Right lobe of liver (tissue), 6 donors: Measurements from ENCODE around the gene NUP85. TPM values are rescaled to one million over a fixed set of nuclear protein-coding genes. Genes with fewer than 3 reads are reported as not detected.
"Not testable (repeated sequence)": the region's sequence is repeated elsewhere in the genome, so short reads cannot be mapped to it uniquely, and the experiment has no call there.

Experiments
- ATAC-seq, 4 donors: fragments of 200-7000 bp; cut with Tn5 transposase; one replicate each; pipeline ENCODE4 v1.9.1; 2020; ENCODE audit warnings: mild to moderate bottlenecking in 4 of 4, moderate library complexity in 4 of 4
- DNase-seq, 3 donors: peaks; one replicate each; pipeline ENCODE4 v3.0.0-alpha.2; 2020
- H3K27ac ChIP-seq, 3 donors: fragments of 200-600 bp; one replicate each; pipeline ENCODE4 v1.8.0; 2022
- H3K27me3 ChIP-seq, 2 donors: fragments of 200-600 bp; one replicate each; pipeline ENCODE4 v1.8.0; 2022
- H3K36me3 ChIP-seq, 4 donors: fragments of 200-600 bp; sonication (generic) in 1 of 4; one replicate each; pipeline versions ENCODE4 v1.5.1 to v1.8.0; 2017 to 2022; ENCODE audit warnings: control low read depth in 1 of 4
- H3K4me1 ChIP-seq, 4 donors: fragments of 200-600 bp; sonication (generic) in 1 of 4; one replicate each; pipeline versions ENCODE4 v1.5.1 to v1.8.0; 2017 to 2022; ENCODE audit warnings: control low read depth in 1 of 4
- H3K4me3 ChIP-seq, 3 donors: fragments of 200-600 bp; one replicate each; pipeline ENCODE4 v1.8.0; 2022
- H3K9me3 ChIP-seq, 4 donors: fragments of 200-600 bp; sonication (generic) in 1 of 4; one replicate each; pipeline versions ENCODE4 v1.5.1 to v1.8.0; 2017 to 2022; ENCODE audit warnings: control low read depth in 1 of 4
- POLR2A ChIP-seq: fragments of 450-650 bp; IDR thresholded peaks from one replicate; pipeline ENCODE4 v1.6.1; 2017; ENCODE audit warnings: antibody characterized with exemption, mild to moderate bottlenecking
- WGBS: methylation state at CpG from one replicate; pipeline ENCODE4 v1.1.6; 2018; ENCODE audit warnings: low coverage, low lambda C conversion rate; ENCODE audit not compliant: insufficient coverage; ENCODE audit errors: missing lambda C conversion rate; 5-methylcytosine and 5-hydroxymethylcytosine counted together
- intact Hi-C, 2 donors: fragments of 100-400 bp; cut with DNase I; formaldehyde crosslinking; loops; one replicate each; pipeline versions ENCODE4 v1.11.2 to v1.14.1; 2022
- long read RNA-seq: library from polyadenylated mRNA; unstranded; transcript quantifications from one replicate; pipeline ENCODE4 v2.0.0, GENCODE V29; 2019
- total RNA-seq, 6 experiments: library from RNA; depleted of rRNA in 2 of 6; stranded (reverse); fragments of >200 nt in 2 of 6; fragmentation: NEBNext Ultra II Directional in 3 of 6; extraction: Animal tissue kit (Norgen Biotek cat#: 25700) in 3 of 6; gene quantifications; one replicate each; pipeline versions ENCODE4 v1.1.0 to v1.2.4, GENCODE V29; 2016 to 2023
- TF ChIP-seq, protein P1 (sequence below), 4 donors: fragments of 200-600 bp in 3 of 4; fragments of 450-650 bp in 1 of 4; IDR thresholded peaks; one replicate each; pipeline versions ENCODE4 v1.5.1 to v1.8.0; 2016 to 2022; ENCODE audit warnings: antibody characterized with exemption in 4 of 4, mild to moderate bottlenecking in 2 of 4
- donor health status: DM: no; HTN: yes; CAD: no.
- donor health status: DM: no; HTN: no; CAD: no.
- donor health status: DM: no; HTN: no; CAD: no.
- donor health status: DM: no; HTN: yes; CAD: no.
- donor health status: DM: no; HTN: yes; CAD: no.

NUP85 gene, protein sequence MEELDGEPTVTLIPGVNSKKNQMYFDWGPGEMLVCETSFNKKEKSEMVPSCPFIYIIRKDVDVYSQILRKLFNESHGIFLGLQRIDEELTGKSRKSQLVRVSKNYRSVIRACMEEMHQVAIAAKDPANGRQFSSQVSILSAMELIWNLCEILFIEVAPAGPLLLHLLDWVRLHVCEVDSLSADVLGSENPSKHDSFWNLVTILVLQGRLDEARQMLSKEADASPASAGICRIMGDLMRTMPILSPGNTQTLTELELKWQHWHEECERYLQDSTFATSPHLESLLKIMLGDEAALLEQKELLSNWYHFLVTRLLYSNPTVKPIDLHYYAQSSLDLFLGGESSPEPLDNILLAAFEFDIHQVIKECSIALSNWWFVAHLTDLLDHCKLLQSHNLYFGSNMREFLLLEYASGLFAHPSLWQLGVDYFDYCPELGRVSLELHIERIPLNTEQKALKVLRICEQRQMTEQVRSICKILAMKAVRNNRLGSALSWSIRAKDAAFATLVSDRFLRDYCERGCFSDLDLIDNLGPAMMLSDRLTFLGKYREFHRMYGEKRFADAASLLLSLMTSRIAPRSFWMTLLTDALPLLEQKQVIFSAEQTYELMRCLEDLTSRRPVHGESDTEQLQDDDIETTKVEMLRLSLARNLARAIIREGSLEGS
- total RNA-seq: 10 to 100 TPM; 15.3 to 32.8 (median 25.9) TPM
- long read RNA-seq, partial matches to known transcripts: 1 of 3 reads
- long read RNA-seq, other reads (novel, unspliced or antisense): 1 of 3 reads

DNA sequence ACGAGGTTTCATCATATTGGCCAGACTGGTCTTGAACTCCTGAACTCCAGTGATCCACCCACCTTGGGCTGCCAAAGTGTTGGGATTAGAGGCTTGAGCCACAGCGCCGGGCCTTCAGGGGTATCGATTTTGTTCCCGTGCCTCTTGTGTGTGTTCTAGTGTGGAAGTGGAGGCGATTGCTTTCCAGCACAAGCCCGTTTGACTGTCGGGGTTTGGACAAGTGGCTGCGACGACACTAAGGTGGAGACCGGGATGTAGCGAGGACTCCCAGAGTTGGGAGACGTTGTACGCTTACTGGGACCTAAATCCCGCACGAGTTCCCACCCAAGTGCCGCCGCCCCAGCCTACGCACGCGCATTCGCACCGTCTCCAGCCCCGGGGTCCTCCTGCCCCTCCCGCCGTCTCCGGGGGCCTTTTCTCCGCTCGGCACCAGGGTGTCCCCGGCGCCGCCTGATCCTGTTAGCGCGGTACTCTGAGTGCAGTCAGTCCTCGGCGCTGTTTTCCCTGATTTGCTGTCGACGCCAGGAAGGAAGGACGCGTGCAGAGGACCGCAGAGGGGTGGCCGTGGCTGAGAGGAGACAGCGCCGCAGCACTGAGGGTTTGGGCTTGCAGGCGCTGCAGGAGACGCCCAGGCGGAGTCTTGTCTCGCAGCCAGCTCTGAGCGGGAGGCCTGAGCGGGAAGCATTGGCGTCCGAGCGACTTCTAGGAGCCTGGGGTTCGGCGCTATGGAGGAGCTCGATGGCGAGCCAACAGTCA lies at the start of gene NUP85:
TSS of gene NUP85 (plus strand) at position 643 of the 756 bp plus-strand sequence. CDS start at position 726, 83 bp downstream.
- Histone ChIP-seq H3K27me3 (no peaks in the 10 kb centered on the region), H3K36me3 (peaks cover 0 to 17% (median 3%) of the 10 kb centered on the region in 4 donors), H3K4me3 (peak within 1 kb of the TSS; percentile 72 to 99 (median 81)), H3K4me1 (peaks cover 0 to 28% (median 3%) of the 10 kb centered on the region in 4 donors), H3K9me3 (no peaks in the 10 kb centered on the region), H3K27ac (peak within 1 kb of the TSS; percentile 96 to 99 (median 98))
- intact Hi-C loops: loop anchor here in 1 of 2 donors (10.0 kb wide), 1 partner anchor 90 kb away; no protein-coding TSS in a partner anchor
- DNase-seq (peak; percentile 93 to 95 (median 94)), ATAC-seq (peak; percentile 91 to 95 (median 92))
- TF ChIP-seq, protein P1, sequence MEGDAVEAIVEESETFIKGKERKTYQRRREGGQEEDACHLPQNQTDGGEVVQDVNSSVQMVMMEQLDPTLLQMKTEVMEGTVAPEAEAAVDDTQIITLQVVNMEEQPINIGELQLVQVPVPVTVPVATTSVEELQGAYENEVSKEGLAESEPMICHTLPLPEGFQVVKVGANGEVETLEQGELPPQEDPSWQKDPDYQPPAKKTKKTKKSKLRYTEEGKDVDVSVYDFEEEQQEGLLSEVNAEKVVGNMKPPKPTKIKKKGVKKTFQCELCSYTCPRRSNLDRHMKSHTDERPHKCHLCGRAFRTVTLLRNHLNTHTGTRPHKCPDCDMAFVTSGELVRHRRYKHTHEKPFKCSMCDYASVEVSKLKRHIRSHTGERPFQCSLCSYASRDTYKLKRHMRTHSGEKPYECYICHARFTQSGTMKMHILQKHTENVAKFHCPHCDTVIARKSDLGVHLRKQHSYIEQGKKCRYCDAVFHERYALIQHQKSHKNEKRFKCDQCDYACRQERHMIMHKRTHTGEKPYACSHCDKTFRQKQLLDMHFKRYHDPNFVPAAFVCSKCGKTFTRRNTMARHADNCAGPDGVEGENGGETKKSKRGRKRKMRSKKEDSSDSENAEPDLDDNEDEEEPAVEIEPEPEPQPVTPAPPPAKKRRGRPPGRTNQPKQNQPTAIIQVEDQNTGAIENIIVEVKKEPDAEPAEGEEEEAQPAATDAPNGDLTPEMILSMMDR (IDR thresholded peaks at IDR 0.05): no peak
- peak; percentile 72 for TF ChIP-seq POLR2A
- 0% methylated on average over 8 of the region's 57 CpGs for WGBS

DNA sequence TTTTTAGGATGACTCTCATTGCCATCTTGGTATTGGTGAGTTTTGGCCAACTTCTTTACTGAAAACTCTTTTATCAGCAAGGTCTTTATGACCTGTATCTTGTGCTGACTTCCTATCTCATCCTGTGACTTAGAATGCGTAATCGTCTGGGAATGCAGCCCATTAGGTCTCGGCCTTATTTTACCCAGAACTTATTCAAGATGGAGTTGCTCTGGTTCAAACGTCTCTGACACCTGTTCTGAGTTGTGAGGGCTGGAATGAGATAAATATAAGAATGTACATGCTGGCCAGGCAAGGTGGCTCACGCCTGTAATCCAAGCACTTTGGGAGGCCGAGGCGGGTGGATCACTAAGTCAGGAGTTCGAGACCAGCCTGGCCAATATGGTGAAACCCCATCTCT lies 47.0 kb upstream of the NUP85 start:
- H3K4me3 ChIP-seq, ATAC-seq, H3K27ac ChIP-seq, H3K9me3 ChIP-seq, H3K36me3 ChIP-seq, DNase-seq, H3K27me3 ChIP-seq, intact Hi-C loops, H3K4me1 ChIP-seq: not testable (repeated sequence)
- 88% methylated on average over 6 of the region's 8 CpGs for WGBS

DNA sequence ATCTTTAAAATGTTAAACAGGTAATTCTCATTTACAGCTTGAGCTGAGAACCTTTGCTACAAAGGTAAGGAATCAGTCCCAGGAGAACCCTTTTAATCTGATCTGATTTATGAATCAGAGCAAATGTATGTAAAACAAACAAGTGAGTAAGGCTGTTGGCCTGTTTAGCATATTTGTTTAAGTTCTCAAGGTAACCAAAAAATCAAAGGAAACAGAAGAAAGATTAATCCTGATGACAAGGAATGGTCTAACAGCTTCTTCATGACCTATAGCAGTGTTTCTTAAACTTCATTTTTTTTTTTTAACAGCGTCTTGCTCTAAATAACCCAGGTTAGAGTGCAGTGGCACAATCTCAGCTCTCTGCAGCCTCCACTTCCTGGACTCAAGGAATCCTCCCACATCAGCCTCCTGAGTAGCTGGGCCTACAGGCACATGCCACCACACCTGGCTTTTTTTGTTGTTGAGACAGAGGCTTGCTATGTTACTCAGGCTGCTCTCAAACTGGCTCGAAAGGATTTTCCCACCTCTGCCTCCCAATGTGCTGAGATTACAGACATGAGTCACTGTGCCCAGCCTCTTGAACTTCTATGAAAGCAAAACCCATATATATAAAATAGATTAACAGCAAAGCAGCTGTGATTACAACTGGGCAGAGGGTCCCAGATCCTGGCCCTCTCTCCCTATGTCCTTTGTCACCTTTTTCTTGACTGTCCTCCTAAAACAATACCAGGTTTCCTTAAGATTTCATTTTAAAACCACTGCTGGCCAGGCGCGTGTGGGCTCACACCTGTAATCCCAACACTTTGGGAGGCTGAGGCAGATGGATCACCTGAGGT lies 46.1 kb upstream of the NUP85 start:
- WGBS: 78% methylated on average over 4 of the region's 4 CpGs
- DNase-seq (peak in 1 of 3 donors; percentile 3), ATAC-seq (no peak)
- no peaks in the 10 kb centered on the region for H3K4me1 ChIP-seq
- intact Hi-C loops: no loop called here
- H3K27me3 ChIP-seq: no peaks in the 10 kb centered on the region
- H3K4me3 ChIP-seq: no peak overlapping the region
- TF ChIP-seq, protein P1 (IDR thresholded peaks at IDR 0.05): no peak
- TF ChIP-seq POLR2A: no peak
- no peaks in the 10 kb centered on the region for H3K36me3 ChIP-seq
- no peak overlapping the region for H3K27ac ChIP-seq
- H3K9me3 ChIP-seq: no peaks in the 10 kb centered on the region

DNA sequence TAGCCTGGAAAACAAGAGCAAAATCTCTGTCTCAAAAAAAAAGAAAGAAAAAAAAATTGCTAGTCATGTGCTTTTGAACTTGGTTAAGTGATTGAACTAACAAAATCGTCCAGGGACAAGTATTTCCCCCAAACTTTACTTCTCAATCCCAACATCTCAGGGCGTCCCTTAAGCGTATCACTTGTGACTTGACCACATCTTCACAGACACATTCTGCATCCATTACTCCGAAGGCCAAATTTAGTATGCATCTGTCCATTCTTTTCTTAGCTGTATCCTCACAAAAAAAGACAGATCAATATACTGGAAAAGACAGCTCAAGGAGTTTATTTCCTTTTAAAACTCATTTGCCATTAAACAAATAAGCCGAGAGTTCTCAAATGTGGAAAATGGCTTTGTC lies 45.3 kb upstream of the NUP85 start:
- Histone ChIP-seq H3K27ac (no peak overlapping the region), H3K27me3 (no peaks in the 10 kb centered on the region), H3K4me1 (no peaks in the 10 kb centered on the region), H3K4me3 (no peak overlapping the region), H3K36me3 (no peaks in the 10 kb centered on the region), H3K9me3 (no peaks in the 10 kb centered on the region)
- intact Hi-C loops: no loop called here
- no peak for DNase-seq
- ATAC-seq: no peak
- WGBS: 92% methylated on average over 5 of the region's 5 CpGs
- TF ChIP-seq POLR2A: no peak
- TF ChIP-seq, protein P1 (IDR thresholded peaks at IDR 0.05): no peak
